ENCODE data around the gene PHLDA2. TPM values are rescaled to one million over a fixed set of nuclear protein-coding genes. Genes with fewer than 3 reads are reported as not detected.
"Not testable (repeated sequence)": the region's sequence is repeated elsewhere in the genome, so short reads cannot be mapped to it uniquely, and the experiment has no call there.

The PHLDA2 gene
- polyA plus RNA-seq, 1 donor, result 0.52 TPM

DNA sequence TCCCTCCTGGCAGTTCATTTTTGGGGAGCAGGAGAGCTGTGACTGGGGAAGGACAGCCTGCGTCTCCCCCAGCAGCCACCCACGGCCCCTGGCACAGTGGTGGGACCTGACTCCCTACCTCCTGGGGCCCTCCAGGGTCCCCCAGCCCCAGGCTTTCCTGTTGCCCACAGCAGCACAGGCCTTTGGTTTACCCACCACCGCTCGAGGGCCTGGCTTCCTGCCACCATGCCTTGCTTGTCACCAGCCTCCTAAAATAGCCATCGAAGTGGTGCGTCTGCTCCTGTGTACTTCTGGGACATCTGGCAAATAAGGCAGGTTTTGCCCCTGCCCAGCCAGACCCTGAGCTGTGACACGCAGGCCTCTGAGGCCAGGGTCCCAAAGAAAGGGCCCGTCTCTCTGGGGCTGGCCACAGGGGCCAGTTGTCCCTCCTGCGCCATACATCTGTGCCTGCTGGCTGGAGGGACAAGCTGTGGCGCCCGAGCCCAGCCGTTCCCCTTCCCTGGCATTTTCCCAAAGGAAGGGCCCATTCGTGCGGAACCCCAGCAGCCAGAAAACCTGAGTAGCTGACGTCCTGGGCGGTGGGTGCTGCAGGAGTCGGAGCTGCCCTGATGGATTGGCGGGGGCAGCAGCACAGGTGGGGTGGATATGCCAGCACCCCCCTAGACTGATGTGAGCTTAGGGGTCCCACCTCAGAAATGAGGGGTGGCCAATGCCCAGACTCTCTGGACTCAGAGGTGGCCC lies 14.6 kb downstream of the PHLDA2 start:
- DNase-seq, result no peak

DNA sequence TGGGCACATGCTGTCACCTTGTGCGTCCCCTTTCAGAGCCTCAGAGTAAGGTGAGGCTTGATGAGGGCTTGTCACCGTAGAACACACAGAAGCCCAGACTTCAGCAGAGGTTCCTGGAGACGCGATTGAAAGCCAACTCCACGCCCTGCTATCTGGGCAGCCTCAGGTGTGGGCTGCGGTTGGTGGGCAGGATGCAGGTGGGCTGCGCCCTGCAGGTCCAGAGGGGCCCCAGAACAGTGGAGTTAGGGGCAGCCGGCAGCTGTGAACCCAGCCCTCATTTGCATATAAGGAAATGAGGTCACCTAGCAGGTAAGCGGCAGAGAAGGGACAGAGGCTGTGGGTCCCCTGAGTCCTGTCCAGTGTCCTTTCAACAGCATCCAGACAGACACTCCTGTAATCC lies 15.4 kb downstream of the PHLDA2 start:
- no peak for DNase-seq

DNA sequence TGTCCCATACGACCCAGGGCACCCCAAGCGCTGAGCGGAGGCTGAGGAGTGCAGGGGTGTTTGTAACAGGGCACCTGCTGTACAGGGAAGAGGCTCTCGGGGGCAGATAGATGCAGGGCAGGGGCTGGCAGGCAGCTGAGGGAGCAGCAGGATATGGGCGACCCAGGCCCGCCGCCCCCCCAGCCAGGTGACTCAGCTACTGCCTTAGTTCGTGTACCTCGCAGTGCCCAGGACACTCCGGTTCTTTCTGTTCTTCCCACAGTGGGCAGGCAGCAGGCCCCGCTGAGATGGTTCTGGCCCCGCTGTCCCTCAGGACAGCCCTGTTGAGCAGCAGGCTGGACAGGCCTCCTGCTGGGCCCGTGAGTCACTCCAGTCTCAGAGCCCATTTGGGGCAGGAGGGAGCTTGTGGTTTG lies 16.2 kb downstream of the PHLDA2 start:
- DNase-seq, result no peak

DNA sequence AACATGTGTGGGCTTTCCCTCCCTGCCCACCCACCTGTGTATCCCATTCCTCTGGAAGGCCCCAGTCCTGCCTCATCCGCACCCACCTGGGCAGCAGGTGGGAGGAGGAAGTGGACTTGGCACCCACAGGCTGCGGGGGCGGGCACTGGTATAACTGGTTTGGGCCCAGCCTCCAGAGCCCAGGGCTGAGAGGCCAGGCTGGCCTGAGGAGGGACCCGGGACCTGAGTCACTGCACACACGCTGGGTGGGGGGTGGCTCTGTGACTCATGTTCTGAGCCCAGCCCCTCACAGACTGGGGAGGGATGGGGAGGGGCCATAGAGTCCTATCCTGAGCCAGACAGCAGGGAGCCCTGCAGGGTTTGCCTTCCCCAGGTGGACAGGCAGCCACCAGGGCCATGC lies 16.7 kb downstream of the PHLDA2 start:
- no peak for DNase-seq

DNA sequence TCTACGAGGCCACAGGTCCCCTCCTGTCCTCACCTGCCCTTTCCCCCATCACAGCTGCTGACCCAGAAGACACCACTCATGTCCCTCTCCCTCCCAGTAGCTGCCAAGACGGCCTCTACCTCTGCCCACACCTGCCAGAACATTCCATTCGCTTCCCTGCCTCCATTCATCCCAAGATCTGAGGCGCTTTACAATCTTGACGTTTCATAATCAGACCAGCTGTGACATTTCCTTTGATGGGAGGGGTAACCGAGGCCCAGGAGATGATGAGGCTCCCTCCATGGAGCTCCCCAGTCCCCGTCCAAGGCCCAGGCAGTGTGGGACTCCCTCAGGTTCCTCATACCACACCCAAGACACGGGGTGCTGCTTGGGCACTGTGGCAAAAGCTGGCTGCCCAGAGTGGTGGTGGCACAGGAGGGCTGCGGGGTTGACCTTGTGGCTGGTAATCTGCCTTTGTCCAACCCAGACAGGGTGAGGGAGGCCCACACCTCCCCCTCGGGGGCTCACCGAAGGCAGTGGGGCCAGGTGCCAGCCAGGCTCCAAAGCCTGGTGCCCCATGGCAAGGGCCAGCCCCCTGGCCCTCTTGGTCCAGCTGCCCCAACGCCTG lies 17.3 kb downstream of the PHLDA2 start:
- no peak for DNase-seq

DNA sequence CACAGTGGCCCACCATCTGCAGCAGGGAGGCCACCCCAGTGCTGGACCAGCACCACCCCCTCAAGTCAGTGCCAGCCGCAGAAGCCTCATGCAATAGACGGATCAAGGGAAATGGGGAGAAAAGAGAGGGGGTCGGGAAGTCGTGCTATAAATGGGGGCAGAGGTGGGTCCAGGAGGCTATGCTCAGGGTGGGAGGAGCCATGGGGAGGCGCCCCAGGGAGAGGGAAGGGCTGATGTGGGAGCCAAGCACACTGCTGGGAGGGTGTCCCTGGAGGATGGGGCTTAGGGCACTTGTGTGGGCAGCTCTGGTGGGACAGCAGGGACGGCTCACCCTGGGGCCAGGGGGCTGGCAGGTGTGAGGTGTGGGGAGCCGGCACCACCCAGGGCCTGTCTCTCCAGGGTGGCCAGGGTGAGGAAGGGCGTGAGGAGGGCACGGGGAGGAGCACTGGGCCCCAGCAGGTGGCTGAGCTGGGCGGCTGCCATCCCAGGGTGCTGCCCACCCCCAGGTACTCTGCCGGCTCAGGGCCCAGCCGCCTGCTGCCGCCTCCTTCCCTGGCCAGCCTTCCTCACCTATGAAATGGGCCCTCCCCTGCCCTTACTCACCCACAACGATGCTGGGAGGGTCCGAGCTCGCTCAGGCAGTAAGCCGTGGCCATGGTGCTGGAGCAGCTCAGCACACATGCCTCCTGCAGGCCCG lies 18.0 kb downstream of the PHLDA2 start:
- no peak for DNase-seq

DNA sequence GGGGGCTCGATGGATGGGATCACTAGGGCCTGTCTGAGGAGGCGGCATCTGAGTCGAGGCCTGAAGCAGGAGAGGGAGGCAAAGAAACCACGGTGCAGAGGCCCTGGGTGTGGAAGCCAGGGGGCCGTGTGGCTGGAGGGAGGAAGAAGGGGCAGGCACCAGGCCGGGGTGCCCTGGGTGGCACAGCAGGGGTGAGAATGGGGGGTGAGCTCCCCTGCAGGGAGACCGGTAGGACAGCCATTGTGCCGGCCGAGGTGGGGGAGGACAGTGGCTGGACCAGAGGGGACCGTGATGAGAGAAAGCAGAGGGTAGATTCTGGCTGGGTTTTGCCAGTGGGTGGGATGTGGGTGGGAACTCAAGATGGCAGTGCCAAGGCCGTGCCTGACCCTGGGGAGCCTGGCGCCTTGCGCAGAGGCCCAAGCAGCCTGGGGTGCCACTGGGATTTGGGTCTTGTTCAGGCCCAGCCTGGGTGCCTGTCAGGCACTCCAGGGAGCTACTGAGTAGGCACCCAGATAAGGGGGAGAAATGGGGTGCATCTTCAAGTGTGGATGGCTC lies 18.7 kb downstream of the PHLDA2 start:
- no peak for DNase-seq

DNA sequence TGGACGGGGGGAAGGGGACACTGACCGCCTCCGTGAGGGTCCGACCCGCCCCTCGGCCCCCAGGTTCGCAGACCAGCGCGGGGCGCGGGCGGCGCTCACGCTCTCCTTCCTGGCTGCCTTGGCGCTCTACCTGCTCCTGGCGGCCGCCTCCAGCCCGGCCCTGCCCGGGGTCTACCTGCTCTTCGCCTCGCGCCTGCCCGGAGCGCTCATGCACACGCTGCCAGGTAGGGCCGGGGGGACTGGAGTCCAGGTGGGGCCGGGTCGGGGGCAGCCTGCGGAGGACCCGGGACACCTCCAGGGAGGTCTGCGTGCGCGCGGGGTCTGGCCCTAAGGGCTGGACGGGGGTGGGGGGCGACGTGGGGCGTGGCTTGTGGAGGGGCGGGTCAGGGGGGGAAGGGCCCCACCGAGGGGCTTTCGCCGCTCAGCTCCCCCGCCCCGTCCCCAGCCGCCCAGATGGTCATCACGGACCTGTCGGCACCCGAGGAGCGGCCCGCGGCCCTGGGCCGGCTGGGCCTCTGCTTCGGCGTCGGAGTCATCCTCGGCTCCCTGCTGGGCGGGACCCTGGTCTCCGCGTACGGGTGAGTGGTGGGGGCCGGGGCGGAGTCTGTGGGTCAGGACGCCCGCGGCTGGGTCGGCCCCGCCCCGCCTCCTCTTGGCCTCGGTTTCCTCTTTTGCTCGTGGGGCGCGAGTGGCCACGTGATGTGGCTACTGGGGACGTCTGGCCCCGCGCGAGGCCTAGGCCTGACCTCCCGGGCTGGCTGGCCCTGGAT lies 19.9 kb downstream of the PHLDA2 start:
- DNase-seq, result no peak

DNA sequence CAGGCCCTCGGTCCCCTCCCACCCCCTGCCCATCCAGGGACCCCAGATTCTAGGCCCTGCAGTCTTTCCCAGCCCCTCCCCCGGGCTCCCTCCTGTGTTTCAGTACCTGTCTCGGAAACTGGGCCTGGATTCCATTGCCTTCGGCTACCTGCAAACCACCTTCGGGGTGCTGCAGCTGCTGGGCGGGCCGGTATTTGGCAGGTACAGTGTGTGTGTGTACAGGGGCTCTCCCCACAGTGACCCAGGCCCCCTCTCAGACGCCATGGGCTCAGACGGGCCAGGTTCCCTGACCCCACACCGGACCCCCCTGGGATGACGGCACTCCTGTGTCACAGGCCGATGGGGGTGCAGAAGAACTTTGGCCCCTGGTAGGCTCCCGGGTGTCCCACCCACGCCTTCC lies 21.1 kb downstream of the PHLDA2 start:
- DNase-seq, result no peak

DNA sequence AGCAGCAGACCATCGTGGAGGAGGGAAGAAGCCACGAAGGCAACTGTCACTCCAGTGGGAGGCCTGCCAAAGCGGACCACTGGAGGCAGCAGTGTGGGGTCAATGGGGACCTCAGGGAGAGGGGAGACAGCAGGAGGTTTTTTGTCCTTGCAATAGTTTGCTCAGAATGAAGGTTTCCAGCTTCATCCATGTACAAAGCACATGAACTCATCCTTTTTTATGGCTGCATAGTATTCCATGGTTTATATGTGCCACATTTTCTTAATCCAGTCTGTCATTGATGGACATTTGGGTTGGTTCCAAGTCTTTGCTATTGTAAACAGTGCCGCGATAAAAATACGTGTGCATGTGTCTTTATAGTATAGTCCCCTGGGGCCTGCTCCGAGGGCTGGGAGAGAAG lies 23.9 kb downstream of the PHLDA2 start:
- DNase-seq, result not testable (repeated sequence)

DNA sequence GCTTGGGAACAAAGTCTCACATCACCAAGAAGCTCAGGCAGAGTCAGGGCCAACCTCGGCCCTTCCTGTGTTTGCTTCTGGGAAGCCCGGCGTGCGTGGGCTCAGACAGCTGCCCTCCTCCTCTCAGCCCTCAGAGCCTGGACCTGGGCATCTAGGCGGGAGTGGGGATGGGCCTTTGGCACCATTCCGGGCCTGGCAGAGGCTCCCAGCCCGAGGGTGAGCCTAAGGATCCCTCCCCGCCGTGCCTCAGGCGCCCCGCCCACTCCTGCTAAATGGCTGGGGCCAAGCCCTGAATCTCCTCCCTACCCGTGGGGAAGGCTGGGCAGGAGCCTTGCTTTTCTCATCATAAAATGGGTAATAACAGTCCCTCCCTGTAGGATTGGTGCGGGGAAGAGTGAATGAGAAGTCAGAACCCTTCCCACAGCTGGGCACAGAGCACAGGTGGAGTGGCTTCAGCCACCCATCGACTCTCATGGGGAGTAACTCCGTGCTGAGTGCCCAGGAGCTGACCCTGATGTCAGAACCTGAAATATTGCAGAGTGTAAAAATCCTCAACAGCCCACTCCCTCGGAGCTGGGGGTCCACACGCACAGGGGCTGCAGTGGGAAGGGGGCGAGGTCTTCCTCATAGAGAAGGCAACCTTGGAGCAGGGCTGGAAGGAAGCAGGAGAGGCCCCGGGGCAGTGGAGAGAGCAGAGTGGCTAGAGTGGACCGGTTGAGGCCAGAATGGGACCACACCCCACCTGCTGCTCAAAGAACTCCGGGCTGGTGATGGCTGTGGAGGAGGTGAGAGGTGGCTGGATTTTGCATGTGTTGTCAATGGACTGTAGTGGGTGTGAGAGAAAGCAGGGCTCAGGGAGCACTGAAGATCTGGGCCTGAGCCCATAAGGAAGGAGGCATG lies 24.8 kb downstream of the PHLDA2 start:
- DNase-seq, result no peak

DNA sequence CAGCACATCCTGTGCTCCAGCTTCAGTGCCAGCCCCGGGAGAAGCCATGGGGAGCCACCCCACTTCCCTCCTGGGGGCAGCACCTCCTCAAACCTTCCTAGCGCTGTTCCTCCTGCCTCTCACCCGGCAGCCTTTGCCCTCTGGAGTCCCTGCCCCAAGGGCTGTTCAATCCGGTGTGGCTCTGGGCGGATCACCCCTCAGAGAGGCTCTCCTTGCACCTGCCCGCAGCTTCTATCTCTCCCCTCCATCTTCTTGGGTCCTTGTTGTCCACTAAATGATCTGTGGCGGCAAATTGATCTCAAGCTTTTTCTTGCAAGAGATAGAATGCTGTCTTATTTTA lies 25.6 kb downstream of the PHLDA2 start:
- no peak for DNase-seq

DNA sequence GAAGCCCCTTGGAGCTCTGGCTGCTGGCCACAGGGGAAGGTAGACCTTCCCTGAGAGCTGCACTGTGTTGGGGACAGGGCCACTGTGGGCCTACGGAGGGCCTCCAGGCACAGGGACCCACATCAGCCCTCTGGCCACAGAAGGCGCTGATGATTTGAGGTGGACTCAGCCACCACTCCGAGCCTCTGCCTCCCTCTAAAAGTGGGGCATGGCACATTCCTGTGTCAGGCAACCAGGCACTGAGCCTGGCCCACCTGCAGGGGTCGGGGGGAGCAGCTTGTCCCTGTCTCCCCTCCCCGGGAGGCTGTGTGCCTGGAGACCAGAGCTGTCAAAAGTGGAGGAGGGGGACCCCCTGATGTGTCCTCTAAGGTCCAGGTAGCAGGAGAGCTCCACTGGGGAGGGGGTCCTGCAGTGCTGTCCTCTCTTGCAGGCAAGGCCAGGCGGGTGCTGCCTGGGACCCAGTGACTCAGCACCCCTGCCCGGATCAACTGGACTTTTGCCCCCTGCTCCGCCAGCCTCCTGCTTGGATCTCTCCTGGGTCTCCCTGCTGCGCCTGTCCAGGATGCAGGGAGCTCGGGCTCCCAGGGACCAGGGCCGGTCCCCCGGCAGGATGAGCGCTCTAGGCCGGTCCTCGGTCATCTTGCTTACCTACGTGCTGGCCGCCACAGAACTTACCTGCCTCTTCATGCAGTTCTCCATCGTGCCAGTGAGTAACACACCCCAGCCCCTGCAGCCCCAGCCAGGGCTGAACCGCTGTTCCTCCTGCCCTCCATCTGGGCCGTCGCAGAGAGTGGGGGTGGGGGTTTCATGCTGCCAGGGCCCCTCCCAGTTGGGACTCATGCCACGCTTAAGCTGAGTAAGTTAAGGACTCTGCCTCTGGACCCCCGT lies 26.2 kb downstream of the PHLDA2 start:
- DNase-seq, result no peak

DNA sequence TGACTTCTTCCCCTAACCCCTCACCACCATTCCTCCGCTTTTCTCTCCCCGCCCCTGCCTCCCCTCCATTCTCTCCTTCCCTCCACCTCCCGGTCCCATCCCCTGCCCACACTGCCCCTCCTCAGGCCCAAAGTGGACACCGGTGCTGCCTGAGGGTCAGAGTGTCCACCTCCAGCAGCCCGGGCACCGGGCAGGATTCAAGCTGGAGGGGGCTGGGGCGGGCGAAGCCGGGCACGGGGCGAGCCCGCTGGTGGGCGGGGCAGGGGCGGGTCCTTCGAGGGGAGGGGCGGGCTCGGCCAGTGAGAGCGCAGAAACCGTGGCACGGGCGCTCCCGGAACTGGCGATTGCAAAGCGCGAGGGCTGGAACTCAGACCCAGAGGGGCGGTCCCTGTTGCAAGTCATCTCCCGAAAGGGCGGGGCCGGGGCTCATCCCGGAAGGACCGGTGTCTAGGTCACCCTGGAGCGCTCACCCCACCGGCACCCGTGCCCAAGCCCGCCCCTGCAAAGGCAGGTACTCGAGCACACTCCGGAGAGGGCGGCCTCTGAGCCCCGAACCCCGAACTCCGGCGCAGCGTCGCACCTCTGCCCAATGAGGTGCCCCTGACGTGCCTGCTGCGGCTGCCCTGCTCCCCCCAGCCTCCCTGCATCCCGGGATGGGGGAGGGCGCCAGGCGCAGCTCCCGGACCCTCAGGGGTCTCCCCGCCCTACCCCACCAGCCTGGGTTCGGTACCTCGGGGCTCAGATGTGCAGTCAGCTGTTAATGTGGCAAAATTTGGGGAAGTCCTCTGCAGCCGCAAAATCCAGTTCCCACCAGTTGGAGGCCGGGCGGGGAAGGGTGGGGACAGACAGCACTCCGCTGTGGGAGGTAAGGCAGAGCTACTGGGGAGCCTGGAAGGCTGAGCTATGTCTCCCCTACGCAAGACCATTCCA lies 27.1 kb downstream of the PHLDA2 start:
- DNase-seq, result peak; percentile 89

DNA sequence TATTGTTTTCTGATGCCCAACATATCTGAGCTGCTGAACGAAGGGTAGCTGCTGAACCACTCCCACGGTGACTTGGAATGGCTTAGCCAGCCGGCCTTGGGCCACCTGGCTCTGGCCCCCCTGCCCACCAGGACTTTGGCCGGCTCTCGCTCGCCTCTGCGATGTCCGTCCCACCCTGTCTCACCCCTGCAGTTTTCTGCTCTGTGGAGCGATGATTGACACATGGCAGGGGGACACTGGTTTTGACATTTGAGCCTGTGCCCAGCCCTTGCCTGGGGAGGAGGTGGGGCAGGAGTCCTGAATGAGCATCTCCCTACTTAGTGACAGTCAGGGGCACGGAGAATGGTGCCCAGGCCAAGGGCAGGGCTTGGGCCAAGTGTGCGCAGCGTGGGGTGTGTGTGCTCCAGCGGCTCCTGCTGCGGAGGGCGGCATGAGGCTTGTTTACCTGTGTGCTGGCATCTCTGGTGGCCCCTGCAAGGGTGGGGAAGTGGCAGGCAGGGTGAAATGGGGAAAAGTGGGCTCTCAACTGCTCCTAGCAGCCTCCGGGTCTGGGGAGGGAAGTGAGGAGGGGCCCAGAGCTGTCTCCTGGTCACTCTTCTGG lies 27.9 kb downstream of the PHLDA2 start:
- DNase-seq, result no peak

DNA sequence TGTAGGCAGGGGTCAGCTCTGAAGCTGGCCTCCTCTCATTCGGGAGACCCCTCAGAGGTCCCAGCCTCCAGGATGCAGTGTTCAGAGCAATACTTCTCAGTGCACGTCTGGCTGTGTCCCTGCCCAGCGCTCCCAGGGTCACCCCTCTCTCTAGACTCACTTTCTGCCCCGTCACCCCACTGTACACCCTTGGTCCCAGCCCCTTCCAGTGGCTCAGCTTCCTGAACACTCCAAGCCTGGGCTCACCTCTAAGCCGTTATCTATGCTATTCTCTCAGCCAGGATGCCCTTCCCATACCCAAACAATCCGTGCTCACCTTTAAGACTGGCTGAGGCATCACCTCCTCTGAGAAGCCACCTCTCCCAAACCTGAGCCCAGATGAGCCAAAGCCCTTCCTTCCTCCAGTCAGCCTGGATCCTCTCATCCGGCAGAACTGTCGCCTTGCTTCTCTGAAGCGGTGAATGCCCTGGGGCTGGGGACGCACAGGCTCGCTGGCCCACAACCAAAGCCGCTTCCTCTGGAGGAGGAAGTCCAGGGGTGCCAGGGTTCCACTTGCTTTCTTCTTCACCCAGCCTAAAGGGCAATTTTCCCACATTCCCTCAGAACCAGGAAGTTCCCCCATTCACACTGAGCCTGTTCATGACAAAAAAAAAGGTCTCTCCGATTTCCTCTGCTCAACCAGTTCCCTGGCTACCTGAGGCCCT lies 30.0 kb downstream of the PHLDA2 start:
- DNase-seq, result no peak

DNA sequence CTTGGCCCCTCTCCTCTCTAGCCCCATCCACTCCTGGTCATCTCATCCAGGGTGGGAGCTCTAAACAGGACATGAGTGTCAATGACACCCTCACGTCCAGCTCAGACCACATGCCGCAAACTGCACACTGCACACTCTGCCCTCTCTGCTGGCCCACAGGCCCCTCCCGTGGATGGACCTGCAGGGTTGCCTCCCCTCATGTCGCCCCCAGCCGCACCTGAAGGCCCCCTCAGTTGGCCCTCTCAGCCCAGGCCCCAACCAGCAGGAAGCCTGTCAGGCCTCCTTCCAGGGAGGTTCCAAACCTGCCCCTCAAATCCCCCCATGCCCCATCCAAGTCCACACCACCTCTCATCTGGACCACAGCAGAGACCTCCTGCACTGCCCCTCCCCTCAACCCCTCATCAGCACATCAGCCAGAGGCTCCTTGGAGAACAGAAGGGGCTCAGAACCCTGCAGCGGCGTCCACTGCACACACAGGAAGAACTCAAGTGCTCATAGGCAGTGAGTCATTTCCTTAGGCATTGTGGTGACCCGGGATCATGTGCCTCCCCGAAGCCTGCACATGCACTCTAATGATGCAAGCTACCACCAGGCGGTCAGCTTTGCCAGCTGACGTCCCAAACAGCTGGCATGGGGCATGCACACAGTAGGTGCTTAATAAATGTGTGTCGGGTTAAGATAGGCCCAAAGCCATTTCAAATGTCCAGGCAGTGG lies 30.7 kb downstream of the PHLDA2 start:
- no peak for DNase-seq

DNA sequence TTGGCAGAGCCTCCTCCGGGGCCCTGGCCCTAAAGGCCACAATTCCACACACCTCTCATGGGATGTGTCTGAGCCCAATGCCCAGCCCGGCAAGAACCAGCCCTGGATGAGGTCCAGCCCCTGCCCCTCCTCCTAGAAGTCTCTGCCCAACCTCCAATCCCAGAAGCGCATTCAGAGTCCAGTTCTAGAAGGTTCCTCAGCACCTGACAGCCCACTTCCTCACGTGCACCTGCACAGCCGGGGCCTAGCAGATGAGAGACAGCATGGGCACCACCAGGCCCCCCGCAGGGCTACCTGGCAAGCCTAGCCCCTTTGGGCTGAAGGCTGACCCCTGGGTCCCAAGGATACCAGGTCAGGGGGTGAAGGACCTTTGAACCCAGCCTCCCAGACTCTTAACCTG lies 32.2 kb downstream of the PHLDA2 start:
- DNase-seq, result no peak
